ENCODE data around the gene PATL1. TPM values are rescaled to one million over a fixed set of nuclear protein-coding genes. Genes with fewer than 3 reads are reported as not detected.
A peak's percentile ranks its signal among the peaks of the same experiment; 100 is the strongest.

Gene PATL1
- total RNA-seq, 1 experiment from 2014 or later = 31.9 TPM

DNA sequence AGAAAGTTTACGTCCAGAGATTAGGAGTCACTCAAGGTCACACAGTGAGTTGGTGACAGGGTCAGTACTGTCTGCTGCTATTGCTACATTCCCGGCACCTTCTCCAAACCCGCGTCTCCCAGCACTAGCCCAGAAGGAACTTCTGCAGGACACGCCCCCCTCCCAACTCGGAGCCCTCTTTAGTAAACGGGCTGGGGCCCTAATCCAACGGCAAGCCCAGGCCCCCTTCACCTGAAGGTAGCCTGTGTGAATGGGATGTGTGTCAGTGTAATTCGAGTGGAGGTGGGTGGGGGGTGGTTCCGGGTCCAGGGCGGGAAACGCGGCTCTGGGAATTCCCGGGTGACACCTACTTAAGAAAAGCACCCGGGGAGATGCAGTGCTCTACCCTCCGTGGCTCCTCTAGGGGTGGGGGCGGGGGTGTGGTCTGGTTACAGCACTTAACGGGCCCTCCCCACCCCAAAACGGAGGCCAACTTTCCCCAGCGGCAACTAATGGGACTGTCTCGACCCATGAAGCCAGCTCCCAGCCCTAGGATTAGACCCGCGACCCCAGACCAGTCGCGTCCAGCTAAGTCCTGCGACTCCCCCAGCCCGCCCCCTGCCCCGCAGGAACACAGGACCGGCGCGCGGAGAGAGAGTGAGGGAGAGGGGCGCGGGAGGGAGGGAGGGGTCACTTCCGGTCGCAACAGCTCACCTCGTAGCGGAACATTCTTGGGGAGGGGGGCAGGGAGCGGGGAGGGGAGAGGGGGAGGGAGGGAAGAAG is 468 bp downstream of the PATL1 start:
- Histone ChIP-seq H2AFZ (ENCODE audit: low read length) (peak overlapping the region; percentile 90; the same call in 1 of the 2 replicates), H3K9ac (ENCODE audit: low read length) (peak overlapping the region; percentile 99), H3K9me3 (ENCODE audit: low read length) (no peaks in the 10 kb centered on the region), H3K27me3 (ENCODE audit: low read length) (no peaks in the 10 kb centered on the region), H3K4me1 (ENCODE audit: low read length) (peaks cover 47% of the 10 kb centered on the region), H3K79me2 (ENCODE audit: low read length) (peaks cover 51% of the 10 kb centered on the region), H3K9me2 (replicated peaks; ENCODE audit: insufficient read depth, low read length) (no peaks in the 10 kb centered on the region), H4K20me1 (ENCODE audit: insufficient read depth, low read depth, low read length) (peaks cover 10% of the 10 kb centered on the region; the same call in 1 of the 2 replicates), H3K4me3 (ENCODE audit: low read length) (peak overlapping the region; percentile 96), H3K4me2 (ENCODE audit: low read depth, low read length, poor library complexity, severe bottlenecking) (peak overlapping the region; percentile 100), H3K27ac (ENCODE audit: low read length) (peak overlapping the region; percentile 56; the same call in 1 of the 2 replicates), H3K36me3 (ENCODE audit: insufficient read depth, low read length) (peaks cover 26% of the 10 kb centered on the region)
- DNase-seq = no peak

DNA sequence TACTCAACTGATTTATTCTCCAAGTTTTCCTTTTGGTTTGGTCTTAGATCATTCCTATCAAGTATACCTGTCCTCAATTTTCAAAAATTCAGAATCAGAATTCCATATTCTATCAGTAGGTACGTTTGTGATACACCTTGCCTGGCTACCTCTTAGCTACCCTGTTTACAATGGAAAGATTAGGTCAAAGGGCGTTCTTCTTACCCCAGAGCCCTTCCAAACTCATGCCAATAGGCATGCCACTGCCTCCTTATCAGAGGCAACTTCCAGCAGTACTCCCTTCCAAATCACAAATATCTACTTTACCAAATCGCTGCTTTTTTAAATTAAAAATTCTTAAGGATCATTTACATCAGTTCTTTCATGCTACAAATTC is 1.0 kb downstream of the PATL1 start:
- H3K27ac ChIP-seq (ENCODE audit: low read length) = peak overlapping the region; percentile 56; the same call in 1 of the 2 replicates
- no peak overlapping the region for H2AFZ ChIP-seq (ENCODE audit: low read length)
- H3K79me2 ChIP-seq (ENCODE audit: low read length) = peaks cover 57% of the 10 kb centered on the region

DNA sequence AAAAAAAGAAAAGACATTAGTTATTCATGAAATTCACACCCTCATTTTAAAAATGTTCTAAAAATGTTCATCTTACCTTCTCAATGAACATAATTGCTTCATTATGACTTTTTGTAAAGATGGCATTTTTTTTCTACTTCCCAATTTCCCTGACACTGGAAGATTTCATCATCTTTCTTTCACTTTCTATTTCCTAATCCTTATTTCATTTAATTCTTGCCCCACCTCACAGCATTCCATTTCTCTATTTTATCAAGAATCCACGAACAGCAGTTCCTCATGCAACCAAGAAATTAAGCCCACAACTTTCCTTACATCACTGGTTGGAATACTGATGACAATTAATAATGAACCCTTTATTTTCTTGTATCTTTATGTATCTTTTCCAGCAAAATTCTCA is 1.9 kb downstream of the PATL1 start:
- Histone ChIP-seq H3K9me2 (replicated peaks; ENCODE audit: insufficient read depth, low read length) (no peaks in the 10 kb centered on the region), H3K36me3 (ENCODE audit: insufficient read depth, low read length) (peaks cover 40% of the 10 kb centered on the region), H4K20me1 (ENCODE audit: insufficient read depth, low read depth, low read length) (peaks cover 10% of the 10 kb centered on the region; the same call in 1 of the 2 replicates), H3K4me2 (ENCODE audit: low read depth, low read length, poor library complexity, severe bottlenecking) (peak overlapping the region; percentile 100), H3K4me1 (ENCODE audit: low read length) (peaks cover 61% of the 10 kb centered on the region), H2AFZ (ENCODE audit: low read length) (no peak overlapping the region), H3K27ac (ENCODE audit: low read length) (no peak overlapping the region), H3K9me3 (ENCODE audit: low read length) (no peaks in the 10 kb centered on the region), H3K4me3 (ENCODE audit: low read length) (peak overlapping the region; percentile 96), H3K79me2 (ENCODE audit: low read length) (peaks cover 65% of the 10 kb centered on the region), H3K9ac (ENCODE audit: low read length) (peak overlapping the region; percentile 99; the same call in 1 of the 2 replicates), H3K27me3 (ENCODE audit: low read length) (no peaks in the 10 kb centered on the region)
- no peak for DNase-seq

More for the DNA sequence above, 1.0 kb downstream of the PATL1 start:
- H4K20me1 ChIP-seq (ENCODE audit: insufficient read depth, low read depth, low read length) = peaks cover 10% of the 10 kb centered on the region; the same call in 1 of the 2 replicates
- H3K4me2 ChIP-seq (ENCODE audit: low read depth, low read length, poor library complexity, severe bottlenecking) = peak overlapping the region; percentile 100
- peaks cover 31% of the 10 kb centered on the region for H3K36me3 ChIP-seq (ENCODE audit: insufficient read depth, low read length)
- peak overlapping the region; percentile 99 for H3K9ac ChIP-seq (ENCODE audit: low read length)
- no peaks in the 10 kb centered on the region for H3K9me2 ChIP-seq (replicated peaks; ENCODE audit: insufficient read depth, low read length)
- no peaks in the 10 kb centered on the region for H3K27me3 ChIP-seq (ENCODE audit: low read length)
- peaks cover 53% of the 10 kb centered on the region for H3K4me1 ChIP-seq (ENCODE audit: low read length)
- H3K9me3 ChIP-seq (ENCODE audit: low read length) = no peaks in the 10 kb centered on the region
- H3K4me3 ChIP-seq (ENCODE audit: low read length) = peak overlapping the region; percentile 96
- no peak for DNase-seq

DNA sequence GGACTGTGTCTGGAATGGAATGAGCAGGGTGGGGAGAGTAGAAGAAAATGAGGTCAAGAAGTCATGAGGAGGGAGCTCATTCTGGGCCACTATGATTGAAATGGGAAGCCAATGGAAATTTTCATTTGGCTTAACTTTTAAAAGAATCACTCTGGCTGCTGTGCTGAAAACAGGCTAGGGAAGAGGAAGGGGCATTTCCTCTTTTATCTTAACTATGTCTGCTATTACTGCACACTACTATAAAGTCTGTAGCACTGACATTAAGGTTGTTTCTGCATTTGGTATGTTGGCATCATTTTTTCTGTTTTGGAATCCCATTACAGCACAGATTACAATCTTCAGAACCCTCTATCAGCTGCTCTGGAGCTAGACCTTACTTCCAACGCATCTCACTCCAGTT is 8.2 kb downstream of the PATL1 start:
- Histone ChIP-seq H3K4me3 (ENCODE audit: low read length) (no peak overlapping the region), H4K20me1 (ENCODE audit: insufficient read depth, low read depth, low read length) (no peaks in the 10 kb centered on the region), H3K27ac (ENCODE audit: low read length) (no peak overlapping the region), H3K4me2 (ENCODE audit: low read depth, low read length, poor library complexity, severe bottlenecking) (no peak overlapping the region), H3K79me2 (ENCODE audit: low read length) (peaks cover 64% of the 10 kb centered on the region), H2AFZ (ENCODE audit: low read length) (no peak overlapping the region), H3K27me3 (ENCODE audit: low read length) (no peaks in the 10 kb centered on the region), H3K36me3 (ENCODE audit: insufficient read depth, low read length) (peaks cover 64% of the 10 kb centered on the region), H3K9me3 (ENCODE audit: low read length) (no peaks in the 10 kb centered on the region), H3K9ac (ENCODE audit: low read length) (no peak overlapping the region), H3K4me1 (ENCODE audit: low read length) (peaks cover 38% of the 10 kb centered on the region), H3K9me2 (replicated peaks; ENCODE audit: insufficient read depth, low read length) (no peaks in the 10 kb centered on the region)
- DNase-seq = no peak

GRCh38 chr11:59659981-59660380 is 8.9 kb downstream of the PATL1 start:
- H4K20me1 ChIP-seq (ENCODE audit: insufficient read depth, low read depth, low read length) = no peaks in the 10 kb centered on the region
- no peaks in the 10 kb centered on the region for H3K27me3 ChIP-seq (ENCODE audit: low read length)
- no peaks in the 10 kb centered on the region for H3K9me2 ChIP-seq (replicated peaks; ENCODE audit: insufficient read depth, low read length)
- H3K9me3 ChIP-seq (ENCODE audit: low read length) = no peaks in the 10 kb centered on the region
- H3K4me1 ChIP-seq (ENCODE audit: low read length) = peaks cover 37% of the 10 kb centered on the region
- H3K4me2 ChIP-seq (ENCODE audit: low read depth, low read length, poor library complexity, severe bottlenecking) = no peak overlapping the region
- DNase-seq = no peak
- H3K27ac ChIP-seq (ENCODE audit: low read length) = no peak overlapping the region
- no peak overlapping the region for H3K9ac ChIP-seq (ENCODE audit: low read length)
- peaks cover 65% of the 10 kb centered on the region for H3K36me3 ChIP-seq (ENCODE audit: insufficient read depth, low read length)
- no peak overlapping the region for H3K4me3 ChIP-seq (ENCODE audit: low read length)
- H2AFZ ChIP-seq (ENCODE audit: low read length) = no peak overlapping the region
- H3K79me2 ChIP-seq (ENCODE audit: low read length) = peaks cover 58% of the 10 kb centered on the region

DNA sequence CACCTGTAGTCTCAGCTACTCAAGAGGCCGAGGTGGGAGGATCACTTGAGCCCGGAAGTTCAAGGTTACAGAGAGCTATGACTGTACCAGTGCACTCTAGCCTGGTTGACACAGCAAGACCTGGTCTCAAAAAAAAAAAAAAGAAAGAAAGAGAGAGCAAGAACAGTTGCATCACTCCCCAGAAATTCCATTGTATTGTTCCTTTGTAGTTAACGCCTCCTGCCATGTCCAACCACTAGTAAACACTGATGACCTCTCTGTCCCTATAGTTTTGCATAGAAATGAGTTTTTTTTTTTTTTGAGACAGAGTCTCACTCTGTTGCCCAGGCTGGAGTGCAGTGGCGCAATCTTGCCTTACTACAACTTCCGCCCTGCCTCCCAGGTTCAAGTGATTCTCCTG is 10.8 kb downstream of the PATL1 start:
- Histone ChIP-seq H3K79me2 (ENCODE audit: low read length) (peaks cover 38% of the 10 kb centered on the region), H3K27ac (ENCODE audit: low read length) (no peak overlapping the region), H3K4me2 (ENCODE audit: low read depth, low read length, poor library complexity, severe bottlenecking) (no peak overlapping the region), H2AFZ (ENCODE audit: low read length) (no peak overlapping the region), H3K9ac (ENCODE audit: low read length) (no peak overlapping the region), H3K36me3 (ENCODE audit: insufficient read depth, low read length) (peaks cover 69% of the 10 kb centered on the region), H3K4me3 (ENCODE audit: low read length) (no peak overlapping the region), H3K27me3 (ENCODE audit: low read length) (no peaks in the 10 kb centered on the region), H4K20me1 (ENCODE audit: insufficient read depth, low read depth, low read length) (no peaks in the 10 kb centered on the region), H3K9me2 (replicated peaks; ENCODE audit: insufficient read depth, low read length) (no peaks in the 10 kb centered on the region), H3K9me3 (ENCODE audit: low read length) (no peaks in the 10 kb centered on the region), H3K4me1 (ENCODE audit: low read length) (peaks cover 18% of the 10 kb centered on the region)
- no peak for DNase-seq

DNA sequence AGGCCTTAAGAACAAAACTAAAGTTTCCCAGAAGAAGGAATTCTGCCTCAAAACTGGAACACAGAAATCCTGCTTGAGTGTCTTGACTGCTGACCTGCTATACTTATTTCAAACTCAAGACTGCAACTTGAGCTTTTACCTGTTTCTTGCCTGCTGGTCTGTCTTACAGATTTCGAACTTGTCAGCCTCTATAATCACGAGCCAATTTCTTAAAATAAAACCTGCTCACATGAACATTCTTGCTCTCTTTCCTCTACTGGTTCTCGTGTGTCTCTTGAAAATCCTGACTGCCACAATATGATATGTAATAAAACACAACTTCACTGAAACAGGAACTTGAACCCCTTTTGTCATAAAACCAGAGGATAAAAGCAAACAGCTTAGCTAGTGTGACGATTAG is 13.9 kb downstream of the PATL1 start:
- H3K27me3 ChIP-seq (ENCODE audit: low read length) = no peaks in the 10 kb centered on the region
- H3K27ac ChIP-seq (ENCODE audit: low read length) = no peak overlapping the region
- no peaks in the 10 kb centered on the region for H3K9me2 ChIP-seq (replicated peaks; ENCODE audit: insufficient read depth, low read length)
- H3K36me3 ChIP-seq (ENCODE audit: insufficient read depth, low read length) = peaks cover 77% of the 10 kb centered on the region
- no peaks in the 10 kb centered on the region for H4K20me1 ChIP-seq (ENCODE audit: insufficient read depth, low read depth, low read length)
- no peak for DNase-seq
- H3K4me1 ChIP-seq (ENCODE audit: low read length) = peaks cover 7% of the 10 kb centered on the region
- no peak overlapping the region for H2AFZ ChIP-seq (ENCODE audit: low read length)
- no peak overlapping the region for H3K4me2 ChIP-seq (ENCODE audit: low read depth, low read length, poor library complexity, severe bottlenecking)
- H3K4me3 ChIP-seq (ENCODE audit: low read length) = no peak overlapping the region
- no peak overlapping the region for H3K9ac ChIP-seq (ENCODE audit: low read length)
- H3K79me2 ChIP-seq (ENCODE audit: low read length) = peaks cover 12% of the 10 kb centered on the region
- H3K9me3 ChIP-seq (ENCODE audit: low read length) = no peaks in the 10 kb centered on the region

DNA sequence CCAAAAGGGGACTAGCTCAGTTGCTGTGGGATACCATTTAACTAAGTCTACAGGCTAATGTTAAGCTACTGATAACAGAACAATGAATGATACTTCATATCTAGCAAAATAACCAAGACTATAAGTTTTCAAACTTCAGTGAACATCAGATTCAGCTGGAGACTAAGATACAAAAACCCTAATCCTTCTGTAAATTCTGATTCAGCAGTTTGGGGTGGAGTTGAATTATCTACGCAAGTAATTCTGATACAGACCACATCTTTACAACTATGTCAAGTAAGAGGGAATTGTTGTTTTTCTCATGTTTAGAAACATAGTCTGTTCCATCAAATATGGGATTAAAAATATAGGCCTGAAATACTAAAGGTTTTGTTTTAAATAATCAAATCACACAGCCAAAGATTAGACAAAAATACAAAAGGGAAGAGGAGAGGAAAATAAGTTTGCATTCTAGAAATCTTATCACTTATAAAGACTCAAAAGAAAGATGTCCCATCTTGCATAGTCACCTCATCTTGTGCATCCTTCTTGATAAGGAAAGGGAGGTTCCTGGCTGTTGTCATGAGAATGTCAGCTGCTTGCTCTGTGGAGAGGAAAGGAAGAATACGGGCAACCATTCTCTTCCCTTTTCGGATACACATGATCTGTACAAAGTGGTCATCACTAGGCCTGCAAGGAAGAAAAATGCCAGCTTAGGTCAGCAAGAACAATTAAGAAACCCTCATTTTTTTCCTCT is 21.4 kb downstream of the PATL1 start:
- H3K79me2 ChIP-seq (ENCODE audit: low read length) = peaks cover 18% of the 10 kb centered on the region
- H3K36me3 ChIP-seq (ENCODE audit: insufficient read depth, low read length) = peaks cover 83% of the 10 kb centered on the region
- no peak for DNase-seq

More for the DNA sequence above, 21.4 kb downstream of the PATL1 start:
- Histone ChIP-seq H2AFZ (ENCODE audit: low read length) (no peak overlapping the region), H3K27ac (ENCODE audit: low read length) (no peak overlapping the region), H3K9ac (ENCODE audit: low read length) (no peak overlapping the region), H3K27me3 (ENCODE audit: low read length) (no peaks in the 10 kb centered on the region), H3K4me3 (ENCODE audit: low read length) (no peak overlapping the region), H3K4me2 (ENCODE audit: low read depth, low read length, poor library complexity, severe bottlenecking) (no peak overlapping the region), H3K9me2 (replicated peaks; ENCODE audit: insufficient read depth, low read length) (no peaks in the 10 kb centered on the region), H3K4me1 (ENCODE audit: low read length) (peaks cover 3% of the 10 kb centered on the region), H4K20me1 (ENCODE audit: insufficient read depth, low read depth, low read length) (no peaks in the 10 kb centered on the region; the same call in 1 of the 2 replicates), H3K9me3 (ENCODE audit: low read length) (no peaks in the 10 kb centered on the region)

Measured in Karpas-422 (cell line).